ENCODE data around the gene PIP5K1B. TPM values are rescaled to one million over a fixed set of nuclear protein-coding genes. Genes with fewer than 3 reads are reported as not detected.

PIP5K1B gene
- total RNA-seq, 1 experiment from 2014 or later: 5.2 TPM

GRCh38 chr9:69035438-69036308 is 330.6 kb downstream of the PIP5K1B start, which contains the start of gene FXN (continued):
- TF ChIP-seq IRF1 (CRISPR knock-in tag; IDR thresholded peaks at IDR 0.05): no peak

- Mint-ChIP-seq H3K9me3 (no peaks in the 10 kb centered on the region), H3K36me3 (peaks cover 10% of the 10 kb centered on the region), H3K4me3 (peak overlapping the region; percentile 94), H3K4me1 (peaks cover 11% of the 10 kb centered on the region), H3K27me3 (ENCODE audit: low read depth) (no peaks in the 10 kb centered on the region), H3K27ac (peak overlapping the region; percentile 83)
- POLR2A ChIA-PET: no interaction called here
- 0 out of 2 replicates have a peak, but pooled peaks have one; percentile 22 for TF ChIP-seq GTF2I (CRISPR knock-in tag; conservative IDR thresholded peaks at IDR 0.05)
- TF ChIP-seq FOXK1 (CRISPR knock-in tag; IDR thresholded peaks at IDR 0.05): no peak
- no peak for TF ChIP-seq PRDM15 (CRISPR knock-in tag; IDR thresholded peaks at IDR 0.05)
- TF ChIP-seq ARID4B (CRISPR knock-in tag; IDR thresholded peaks at IDR 0.05; ENCODE audit: borderline replicate concordance): peak; percentile 41; the same call in 1 of the 2 replicates
- CTCF ChIA-PET: interaction anchor here (0.9 to 1.8 kb wide), 8 partner anchors 9 to 358 kb away, joined by 3 to 14 read pairs (median 3); no protein-coding TSS in a partner anchor
- no peak for DNase-seq (ENCODE audit: low spot score)
- peak; percentile 8; the same call in 1 of the 2 replicates for ATAC-seq
Observed at GRCh38 chr9:69036309-69036708, 331.3 kb downstream of the PIP5K1B start.

- peaks cover 11% of the 10 kb centered on the region for H3K4me1 Mint-ChIP-seq
- CTCF ChIA-PET: interaction anchor here (1.6 to 1.8 kb wide), 2 partner anchors 9 to 10 kb away, joined by 3 to 5 read pairs; no protein-coding TSS in a partner anchor
- DNase-seq (ENCODE audit: low spot score) (no peak), ATAC-seq (no peak)
- H3K36me3 Mint-ChIP-seq: peaks cover 10% of the 10 kb centered on the region
- peak overlapping the region; percentile 83 for H3K27ac Mint-ChIP-seq
- H3K27me3 Mint-ChIP-seq (ENCODE audit: low read depth): no peaks in the 10 kb centered on the region
- POLR2A ChIA-PET: no interaction called here
- peak overlapping the region; percentile 94 for H3K4me3 Mint-ChIP-seq
- no peaks in the 10 kb centered on the region for H3K9me3 Mint-ChIP-seq
- TF ChIP-seq NFYB (CRISPR knock-in tag; conservative IDR thresholded peaks at IDR 0.05; ENCODE audit: low read depth) (no peak), STAT6 (CRISPR knock-in tag; conservative IDR thresholded peaks at IDR 0.05; ENCODE audit: low read depth) (no peak), ETV6 (CRISPR knock-in tag; IDR thresholded peaks at IDR 0.05) (no peak), TP53 (CRISPR knock-in tag; IDR thresholded peaks at IDR 0.05) (no peak), USF1 (CRISPR knock-in tag; IDR thresholded peaks at IDR 0.05) (no peak)
Observed at GRCh38 chr9:69036799-69037198, 331.8 kb downstream of the PIP5K1B start.

All from WTC11 (cell line).